Motor neuron (in vitro differentiated cells): ENCODE data around the gene MRM3. TPM values are rescaled to one million over a fixed set of nuclear protein-coding genes. Genes with fewer than 3 reads are reported as not detected.
"Not testable (repeated sequence)": the region's sequence is repeated elsewhere in the genome, so short reads cannot be mapped to it uniquely, and the experiment has no call there.

Source experiments
- ATAC-seq, 8 experiments: fragments of 200-7000 bp; cut with Tn5 transposase; replicated peaks in 6 of 8; 2 replicates each; pipeline ENCODE4 v1.8.0; 2021; ENCODE audit warnings: mild to moderate bottlenecking in 8 of 8, moderate library complexity in 8 of 8
- H3K27ac ChIP-seq, 2 donors: fragments of 250-450 bp; sonication (Bioruptor Pico); 2 replicates each; pipeline ENCODE4 v1.9.0; 2021; ENCODE audit warnings: antibody characterized with exemption in 2 of 2, mild to moderate bottlenecking in 2 of 2, moderate library complexity in 1 of 2
- H3K4me1 ChIP-seq, 2 donors: fragments of 250-450 bp; sonication (Bioruptor Pico); replicated peaks in 1 of 2; 2 replicates each; pipeline ENCODE4 v1.6.1; 2021; ENCODE audit warnings: antibody characterized with exemption in 2 of 2, mild to moderate bottlenecking in 2 of 2, moderate library complexity in 1 of 2
- H3K4me3 ChIP-seq, 5 donors: fragments of 250-450 bp; sonication (Bioruptor Pico); 2 replicates each; pipeline ENCODE4 v1.9.0; 2021; ENCODE audit warnings: antibody characterized with exemption in 5 of 5, mild to moderate bottlenecking in 5 of 5, moderate library complexity in 4 of 5
- WGBS, 10 experiments: fragments of 450-650 bp; shearing (Covaris generic); methylation state at CpG; one replicate each; pipeline ENCODE4 v1.0.0; 2022; 5-methylcytosine and 5-hydroxymethylcytosine counted together
- in situ Hi-C, 9 experiments: fragments of 400-800 bp; cut with MboI; loops; one replicate each; pipeline ENCODE4 v1.15.0; 2021; ENCODE audit warnings: low sequenced_read_pairs in 9 of 9, low pct_unique_long_range_greater_than_20kb in 2 of 9; ENCODE audit not compliant: unreplicated experiment in 9 of 9
- total RNA-seq, 8 experiments: library from RNA; unstranded; fragments of 300-600 nt; gene quantifications; 2 replicates each; pipeline versions ENCODE4 v1.2.3 to v1.2.4, GENCODE V29; 2022

MRM3 gene
- total RNA-seq, 8 experiments from 2014 or later, result 13.4 to 30.6 (median 20.9) TPM

GRCh38 chr17:773016-773415 lies 9.1 kb upstream of the MRM3 start:
- peaks cover 0 to 8% of the 10 kb centered on the region in 2 donors for H3K4me1 ChIP-seq
- ATAC-seq, result peak in 3 of 8 experiments; percentile 3 to 18 (median 11)
- no peak overlapping the region for H3K27ac ChIP-seq
- H3K4me3 ChIP-seq, result no peak overlapping the region
- WGBS, 10 experiments, result 60 to 96% (median 82%) methylated on average over 3 to 5 of the region's 5 CpGs; no CpG with 5 or more reads in 1 of the 10 experiments
- in situ Hi-C loops, result no loop called here

- Histone ChIP-seq H3K4me3 (no peak overlapping the region), H3K4me1 (peaks cover 0 to 8% of the 10 kb centered on the region in 2 donors), H3K27ac (peak overlapping the region in 1 of 2 donors; percentile 25)
- WGBS, 10 experiments, result 20 to 95% (median 39%) methylated on average over 1 to 13 of the region's 14 CpGs
- ATAC-seq, result peak in 4 of 8 experiments; percentile 21 to 77 (median 50)
- in situ Hi-C loops, result no loop called here
Observed at GRCh38 chr17:773467-774312, 8.5 kb upstream of the MRM3 start.

GRCh38 chr17:774313-774584 lies 7.9 kb upstream of the MRM3 start:
- Histone ChIP-seq H3K4me3 (no peak overlapping the region), H3K4me1 (peaks cover 0 to 8% of the 10 kb centered on the region in 2 donors), H3K27ac (peak overlapping the region in 1 of 2 donors; percentile 25)
- ATAC-seq, result no peak
- in situ Hi-C loops, result no loop called here
- 69 to 100% (median 93%) methylated on average over 1 to 5 of the region's 5 CpGs; no CpG with 5 or more reads in 3 of the 10 experiments for WGBS, 10 experiments

- in situ Hi-C loops, result loop anchor here in 1 of 9 experiments (25.0 kb wide), 1 partner anchor 209 kb away; the partner anchor contains the start of genes NXN and TIMM22
- H3K4me3 ChIP-seq, result no peak overlapping the region
- WGBS, 10 experiments, result 40 to 98% (median 80%) methylated on average over 1 to 11 of the region's 11 CpGs; no CpG with 5 or more reads in 3 of the 10 experiments
- H3K4me1 ChIP-seq, result peaks cover 8 to 12% of the 10 kb centered on the region in 2 donors
- ATAC-seq, result no peak
- no peak overlapping the region for H3K27ac ChIP-seq
Observed at GRCh38 chr17:778096-778495, 4.1 kb upstream of the MRM3 start.

- H3K4me1 ChIP-seq, result peaks cover 12 to 19% of the 10 kb centered on the region in 2 donors
- H3K4me3 ChIP-seq, result no peak overlapping the region
- ATAC-seq, result no peak
Observed at GRCh38 chr17:784143-784542, 2.0 kb downstream of the MRM3 start.

GRCh38 chr17:785901-786300 lies 3.7 kb downstream of the MRM3 start:
- H3K27ac ChIP-seq, ATAC-seq, H3K4me3 ChIP-seq: not testable (repeated sequence)
- in situ Hi-C loops, result loop anchor here in 1 of 9 experiments (25.0 kb wide), 1 partner anchor 201 kb away; the partner anchor contains the start of genes NXN and TIMM22
- peaks cover 12 to 18% of the 10 kb centered on the region in 2 donors for H3K4me1 ChIP-seq
- 71 to 100% (median 98%) methylated on average over 1 to 7 of the region's 7 CpGs; no CpG with 5 or more reads in 1 of the 10 experiments for WGBS, 10 experiments

More at GRCh38 chr17:784143-784542, 2.0 kb downstream of the MRM3 start:
- no peak overlapping the region for H3K27ac ChIP-seq
- WGBS, 10 experiments, result 17 to 73% (median 67%) methylated on average over 1 to 3 of the region's 3 CpGs; no CpG with 5 or more reads in 5 of the 10 experiments
- in situ Hi-C loops, result loop anchor here in 1 of 9 experiments (25.0 kb wide), 1 partner anchor 203 kb away; the partner anchor contains the start of genes NXN and TIMM22

- ATAC-seq, result no peak
- Histone ChIP-seq H3K4me1 (peaks cover 7 to 14% of the 10 kb centered on the region in 2 donors), H3K27ac (no peak overlapping the region), H3K4me3 (no peak overlapping the region)
- in situ Hi-C loops, result loop anchor here in 1 of 9 experiments (25.0 kb wide), 1 partner anchor 200 kb away; the partner anchor contains the start of genes NXN and TIMM22
- 75 to 100% (median 100%) methylated on average over 1 to 12 of the region's 12 CpGs; no CpG with 5 or more reads in 1 of the 10 experiments for WGBS, 10 experiments
Observed at GRCh38 chr17:787641-788221, 5.6 kb downstream of the MRM3 start.

- peaks cover 0 to 11% of the 10 kb centered on the region in 2 donors for H3K4me1 ChIP-seq
- 40 to 100% (median 70%) methylated on average over 1 to 4 of the region's 4 CpGs; no CpG with 5 or more reads in 3 of the 10 experiments for WGBS, 10 experiments
- in situ Hi-C loops, result loop anchor here in 1 of 9 experiments (25.0 kb wide), 1 partner anchor 199 kb away; the partner anchor contains the start of genes NXN and TIMM22
- H3K4me3 ChIP-seq, result no peak overlapping the region
- no peak for ATAC-seq
- no peak overlapping the region for H3K27ac ChIP-seq
Observed at GRCh38 chr17:788551-788950, 6.4 kb downstream of the MRM3 start.

- no peak for ATAC-seq
- in situ Hi-C loops, result loop anchor here in 1 of 9 experiments (25.0 kb wide), 1 partner anchor 198 kb away; the partner anchor contains the start of genes NXN and TIMM22
- WGBS, 10 experiments, result 50 to 100% (median 91%) methylated on average over 1 to 7 of the region's 14 CpGs
Observed at GRCh38 chr17:789160-789840, 7.1 kb downstream of the MRM3 start.

GRCh38 chr17:789931-790873 lies 8.0 kb downstream of the MRM3 start:
- peak in 1 of 8 experiments; percentile 77 for ATAC-seq
- H3K27ac ChIP-seq, H3K4me3 ChIP-seq: not testable (repeated sequence)
- peaks cover 7 to 13% of the 10 kb centered on the region in 2 donors for H3K4me1 ChIP-seq
- 82 to 100% (median 90%) methylated on average over 1 to 11 of the region's 38 CpGs; no CpG with 5 or more reads in 6 of the 10 experiments for WGBS, 10 experiments
- in situ Hi-C loops, result loop anchor here (5.0 to 25.0 kb wide), 3 partner anchors 192 to 197 kb away; partner anchors contain the start of genes NXN (in 1 of the 9) and TIMM22 (in 1 of the 9)

More at GRCh38 chr17:789160-789840, 7.1 kb downstream of the MRM3 start:
- Histone ChIP-seq H3K27ac (no peak overlapping the region), H3K4me3 (no peak overlapping the region), H3K4me1 (peaks cover 0 to 6% of the 10 kb centered on the region in 2 donors)

GRCh38 chr17:790874-791247 lies 8.7 kb downstream of the MRM3 start:
- peaks cover 9 to 17% of the 10 kb centered on the region in 2 donors for H3K4me1 ChIP-seq
- in situ Hi-C loops, result loop anchor here (5.0 to 25.0 kb wide), 3 partner anchors 191 to 196 kb away; partner anchors contain the start of genes NXN (in 1 of the 9) and TIMM22 (in 1 of the 9)
- H3K27ac ChIP-seq, ATAC-seq, H3K4me3 ChIP-seq: not testable (repeated sequence)
- 74 to 100% (median 100%) methylated on average over 1 to 7 of the region's 12 CpGs; no CpG with 5 or more reads in 5 of the 10 experiments for WGBS, 10 experiments
